Activated CD8-positive, alpha-beta T cell treated with anti-CD3 and anti-CD28 coated beads, Interleukin-2, amount 10 ng/mL, durations not matched to agents 7 days and 5 days (primary cell): ENCODE measurements around the gene EIF4A3. TPM values are rescaled to one million over a fixed set of nuclear protein-coding genes. Genes with fewer than 3 reads are reported as not detected.

Experiments used
- ATAC-seq: fragments of 150-1000 bp; cut with Tn5 transposase; one replicate; pipeline ENCODE4 v1.10.0; 2021; ENCODE audit warnings: moderate library complexity
- CTCF ChIA-PET: fragments of 350-600 bp; sonication (Branson Sonifier 250); formaldehyde crosslinking; loops from one replicate; lab custom pipeline; 2021; ENCODE audit warnings: antibody characterized with exemption; lab: Charles Lee
- POLR2A ChIA-PET: fragments of 350-600 bp; sonication (Branson Sonifier 250); formaldehyde crosslinking; loops from one replicate; lab custom pipeline; 2021; ENCODE audit warnings: antibody characterized with exemption; lab: Charles Lee
- DNase-seq: peaks from one replicate; pipeline ENCODE4 v3.0.0-alpha.2; 2020
- H3K27ac Mint-ChIP-seq: one replicate; pipeline ENCODE4 v1.8.0; 2021; ENCODE audit warnings: mild to moderate bottlenecking, mixed read lengths
- H3K27me3 Mint-ChIP-seq: one replicate; pipeline ENCODE4 v1.8.0; 2021; ENCODE audit warnings: low read depth, mixed read lengths
- H3K36me3 Mint-ChIP-seq: one replicate; pipeline ENCODE4 v1.8.0; 2021; ENCODE audit warnings: low read depth, mixed read lengths
- H3K4me1 Mint-ChIP-seq: one replicate; pipeline ENCODE4 v1.8.0; 2021; ENCODE audit warnings: low read depth, mixed read lengths
- H3K4me3 Mint-ChIP-seq: one replicate; pipeline ENCODE4 v1.8.0; 2021; ENCODE audit warnings: mild to moderate bottlenecking, mixed read lengths
- H3K9me3 Mint-ChIP-seq: one replicate; pipeline ENCODE4 v1.8.0; 2022; ENCODE audit warnings: mixed read lengths; ENCODE audit not compliant: insufficient read depth
- total RNA-seq, 2 experiments: library from RNA; stranded (reverse); gene quantifications; one replicate each; pipeline ENCODE4 v1.2.3, GENCODE V29; 2021

EIF4A3 gene
- total RNA-seq, 2 experiments from 2014 or later, result 181 to 183 TPM

- DNase-seq (no peak), ATAC-seq (no peak)
- Mint-ChIP-seq H3K9me3 (no peaks in the 10 kb centered on the region), H3K4me1 (no peaks in the 10 kb centered on the region), H3K27me3 (peaks cover 3% of the 10 kb centered on the region), H3K36me3 (no peaks in the 10 kb centered on the region), H3K27ac (no peak overlapping the region), H3K4me3 (no peak overlapping the region)
- ChIA-PET POLR2A (interaction anchor here (1.0 kb wide), 1 partner anchor 35 kb away, joined by 3 read pairs; no protein-coding TSS in a partner anchor), CTCF (no interaction called here)
These were observed 36.5 kb downstream of the EIF4A3 start for GRCh38 chr17:80110447-80110812.

- H3K4me1 Mint-ChIP-seq, result no peaks in the 10 kb centered on the region
- POLR2A ChIA-PET, result interaction anchor here (0.7 to 1.0 kb wide), 2 partner anchors 36 to 803 kb away, joined by 3 read pairs; no protein-coding TSS in a partner anchor
- DNase-seq (no peak), ATAC-seq (no peak)
- H3K4me3 Mint-ChIP-seq, result no peak overlapping the region
- CTCF ChIA-PET, result interaction anchor here (1.0 kb wide), 1 partner anchor 8 kb away, joined by 5 read pairs; the partner anchor contains the start of gene GAA
- no peaks in the 10 kb centered on the region for H3K9me3 Mint-ChIP-seq
- H3K27me3 Mint-ChIP-seq, result no peaks in the 10 kb centered on the region
- no peaks in the 10 kb centered on the region for H3K36me3 Mint-ChIP-seq
- H3K27ac Mint-ChIP-seq, result no peak overlapping the region
These were observed 37.0 kb downstream of the EIF4A3 start for GRCh38 chr17:80109713-80110446.

GRCh38 chr17:80109066-80109660 lies 37.8 kb downstream of the EIF4A3 start:
- DNase-seq (no peak), ATAC-seq (no peak)
- Mint-ChIP-seq H3K4me3 (no peak overlapping the region), H3K9me3 (no peaks in the 10 kb centered on the region), H3K4me1 (no peaks in the 10 kb centered on the region), H3K27ac (no peak overlapping the region), H3K36me3 (no peaks in the 10 kb centered on the region), H3K27me3 (no peaks in the 10 kb centered on the region)
- ChIA-PET CTCF (interaction anchor here (1.0 kb wide), 1 partner anchor 8 kb away, joined by 5 read pairs; the partner anchor contains the start of gene GAA), POLR2A (interaction anchor here (0.7 to 1.0 kb wide), 2 partner anchors 36 to 803 kb away, joined by 3 read pairs; no protein-coding TSS in a partner anchor)

GRCh38 chr17:80108036-80108971 lies 38.6 kb downstream of the EIF4A3 start:
- no peak for DNase-seq
- H3K4me3 Mint-ChIP-seq, result no peak overlapping the region
- no peaks in the 10 kb centered on the region for H3K9me3 Mint-ChIP-seq
- no peaks in the 10 kb centered on the region for H3K4me1 Mint-ChIP-seq
- no peak overlapping the region for H3K27ac Mint-ChIP-seq
- no peaks in the 10 kb centered on the region for H3K36me3 Mint-ChIP-seq
- ChIA-PET CTCF (interaction anchor here (1.0 kb wide), 1 partner anchor 143 kb away, joined by 3 read pairs; no protein-coding TSS in a partner anchor), POLR2A (no interaction called here)
- H3K27me3 Mint-ChIP-seq, result no peaks in the 10 kb centered on the region
- no peak for ATAC-seq

- no peak overlapping the region for H3K27ac Mint-ChIP-seq
- H3K9me3 Mint-ChIP-seq, result no peaks in the 10 kb centered on the region
- ATAC-seq (no peak), DNase-seq (no peak)
- ChIA-PET POLR2A (no interaction called here), CTCF (interaction anchor here (1.0 kb wide), 1 partner anchor 144 kb away, joined by 3 read pairs; no protein-coding TSS in a partner anchor)
- no peaks in the 10 kb centered on the region for H3K27me3 Mint-ChIP-seq
- no peak overlapping the region for H3K4me3 Mint-ChIP-seq
- no peaks in the 10 kb centered on the region for H3K36me3 Mint-ChIP-seq
- H3K4me1 Mint-ChIP-seq, result peaks cover 4% of the 10 kb centered on the region
These were observed 39.5 kb downstream of the EIF4A3 start for GRCh38 chr17:80107231-80108021.

GRCh38 chr17:80106751-80107150 lies 40.2 kb downstream of the EIF4A3 start:
- ChIA-PET POLR2A (no interaction called here), CTCF (no interaction called here)
- Mint-ChIP-seq H3K4me3 (no peak overlapping the region), H3K36me3 (no peaks in the 10 kb centered on the region), H3K27ac (no peak overlapping the region), H3K27me3 (no peaks in the 10 kb centered on the region), H3K4me1 (peaks cover 9% of the 10 kb centered on the region), H3K9me3 (no peaks in the 10 kb centered on the region)
- ATAC-seq (no peak), DNase-seq (no peak)

GRCh38 chr17:80106176-80106575 lies 40.8 kb downstream of the EIF4A3 start:
- CTCF ChIA-PET, result no interaction called here
- DNase-seq, result no peak

GRCh38 chr17:80105762-80106161 lies 41.2 kb downstream of the EIF4A3 start:
- no peaks in the 10 kb centered on the region for H3K36me3 Mint-ChIP-seq
- CTCF ChIA-PET, result no interaction called here
- H3K27me3 Mint-ChIP-seq, result no peaks in the 10 kb centered on the region
- no peak overlapping the region for H3K27ac Mint-ChIP-seq
- DNase-seq (no peak), ATAC-seq (no peak)
- H3K4me3 Mint-ChIP-seq, result no peak overlapping the region
- H3K4me1 Mint-ChIP-seq, result peaks cover 12% of the 10 kb centered on the region
- H3K9me3 Mint-ChIP-seq, result no peaks in the 10 kb centered on the region
- POLR2A ChIA-PET, result no interaction called here

More at GRCh38 chr17:80106176-80106575, 40.8 kb downstream of the EIF4A3 start:
- ATAC-seq, result no peak
- Mint-ChIP-seq H3K36me3 (no peaks in the 10 kb centered on the region), H3K27me3 (no peaks in the 10 kb centered on the region), H3K9me3 (no peaks in the 10 kb centered on the region), H3K27ac (no peak overlapping the region), H3K4me3 (no peak overlapping the region), H3K4me1 (peaks cover 9% of the 10 kb centered on the region)
- POLR2A ChIA-PET, result no interaction called here

- Mint-ChIP-seq H3K4me3 (no peak overlapping the region), H3K27ac (no peak overlapping the region), H3K4me1 (peaks cover 20% of the 10 kb centered on the region), H3K9me3 (no peaks in the 10 kb centered on the region), H3K36me3 (no peaks in the 10 kb centered on the region), H3K27me3 (peaks cover 4% of the 10 kb centered on the region)
- no peak for ATAC-seq
- no peak for DNase-seq
- CTCF ChIA-PET, result no interaction called here
- POLR2A ChIA-PET, result no interaction called here
These were observed 42.0 kb downstream of the EIF4A3 start for GRCh38 chr17:80104956-80105375.

- ChIA-PET POLR2A (interaction anchor here (0.6 kb wide), 1 partner anchor 185 kb away, joined by 3 read pairs; no protein-coding TSS in a partner anchor), CTCF (no interaction called here)
- H3K36me3 Mint-ChIP-seq, result no peaks in the 10 kb centered on the region
- peaks cover 6% of the 10 kb centered on the region for H3K27me3 Mint-ChIP-seq
- ATAC-seq (no peak), DNase-seq (no peak)
- peaks cover 25% of the 10 kb centered on the region for H3K4me1 Mint-ChIP-seq
- no peak overlapping the region for H3K27ac Mint-ChIP-seq
- H3K4me3 Mint-ChIP-seq, result no peak overlapping the region
- H3K9me3 Mint-ChIP-seq, result no peaks in the 10 kb centered on the region
These were observed 42.5 kb downstream of the EIF4A3 start for GRCh38 chr17:80104321-80104955.
